Measurements from ENCODE around the gene PALMD. TPM values are rescaled to one million over a fixed set of nuclear protein-coding genes. Genes with fewer than 3 reads are reported as not detected.
A peak's percentile ranks its signal among the peaks of the same experiment; 100 is the strongest.

The PALMD gene
- total RNA-seq, 4 donors from 2014 or later: 27.1 to 39.2 (median 31.3) TPM

GRCh38 chr1:99644279-99645004 is 1.5 kb upstream of the PALMD start:
- intact Hi-C loops (cut with DNase I): no loop called here
- no peak for DNase-seq
- H3K4me3 ChIP-seq: peak overlapping the region in 1 of 4 donors; percentile 3
- no peaks in the 10 kb centered on the region for H3K9me3 ChIP-seq
- peaks cover 3 to 47% (median 8%) of the 10 kb centered on the region in 3 donors for H3K4me1 ChIP-seq
- peak overlapping the region; percentile 84 to 91 (median 90) for H3K27ac ChIP-seq
- no peaks in the 10 kb centered on the region for H3K27me3 ChIP-seq
- no peaks in the 10 kb centered on the region for H3K36me3 ChIP-seq
- 29 to 70% methylated on average over 2 of the region's 2 CpGs for WGBS, 2 donors
- TF ChIP-seq POLR2A (IDR thresholded peaks at IDR 0.05): no peak
- no peak for TF ChIP-seq CTCF (IDR thresholded peaks at IDR 0.05)

DNA sequence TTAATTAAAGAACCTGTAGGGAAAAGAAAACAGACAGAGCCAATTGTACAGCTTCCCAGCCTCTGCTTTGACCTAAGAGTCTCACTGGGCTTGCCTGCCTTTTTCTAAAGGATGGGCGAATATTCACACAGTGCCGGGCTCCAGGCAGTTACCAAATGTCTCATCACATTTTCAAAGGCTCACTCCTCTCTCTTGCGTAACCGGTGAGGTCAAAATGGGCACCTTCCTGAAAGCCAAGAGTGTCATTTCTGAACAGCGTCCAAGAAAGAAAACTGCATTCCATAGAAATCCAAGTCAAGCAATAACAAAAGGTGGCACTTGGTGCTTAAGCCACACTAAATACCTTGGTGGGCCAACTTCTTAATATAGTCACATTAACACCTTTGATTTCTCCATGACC is 710 bp upstream of the PALMD start:
- H3K27me3 ChIP-seq: no peaks in the 10 kb centered on the region
- peaks cover 4 to 55% (median 8%) of the 10 kb centered on the region in 3 donors for H3K4me1 ChIP-seq
- no peaks in the 10 kb centered on the region for H3K9me3 ChIP-seq
- DNase-seq: no peak
- H3K4me3 ChIP-seq: peak overlapping the region; percentile 54 to 63 (median 56)
- 16 to 46% methylated on average over 5 of the region's 5 CpGs for WGBS, 2 donors
- intact Hi-C loops (cut with DNase I): no loop called here
- H3K36me3 ChIP-seq: no peaks in the 10 kb centered on the region
- H3K27ac ChIP-seq: peak overlapping the region; percentile 84 to 91 (median 90)
- TF ChIP-seq CTCF (IDR thresholded peaks at IDR 0.05): no peak
- no peak for TF ChIP-seq POLR2A (IDR thresholded peaks at IDR 0.05)

GRCh38 chr1:99646868-99647267 is 955 bp downstream of the PALMD start:
- H3K9me3 ChIP-seq: no peaks in the 10 kb centered on the region
- DNase-seq: no peak
- peak overlapping the region; percentile 84 to 91 (median 88) for H3K27ac ChIP-seq
- 21 to 24% methylated on average over 5 of the region's 5 CpGs for WGBS, 2 donors
- TF ChIP-seq CTCF (IDR thresholded peaks at IDR 0.05) (no peak), POLR2A (IDR thresholded peaks at IDR 0.05) (no peak)
- intact Hi-C loops (cut with DNase I): no loop called here
- no peaks in the 10 kb centered on the region for H3K36me3 ChIP-seq
- H3K4me3 ChIP-seq: peak overlapping the region; percentile 54 to 63 (median 56)
- no peaks in the 10 kb centered on the region for H3K27me3 ChIP-seq
- H3K4me1 ChIP-seq: peaks cover 9 to 72% (median 12%) of the 10 kb centered on the region in 3 donors

GRCh38 chr1:99647490-99647889 is 1.6 kb downstream of the PALMD start:
- WGBS, 2 donors: 17 to 27% methylated on average over 4 of the region's 4 CpGs
- Histone ChIP-seq H3K4me3 (peak overlapping the region; percentile 54 to 63 (median 56)), H3K4me1 (peaks cover 9 to 78% (median 14%) of the 10 kb centered on the region in 3 donors), H3K36me3 (no peaks in the 10 kb centered on the region), H3K27ac (peak overlapping the region; percentile 84 to 91 (median 88)), H3K9me3 (no peaks in the 10 kb centered on the region), H3K27me3 (no peaks in the 10 kb centered on the region)
- no peak for DNase-seq
- TF ChIP-seq POLR2A (IDR thresholded peaks at IDR 0.05): no peak
- no peak for TF ChIP-seq CTCF (IDR thresholded peaks at IDR 0.05)
- intact Hi-C loops (cut with DNase I): no loop called here

GRCh38 chr1:99648107-99648506 is 2.2 kb downstream of the PALMD start:
- peak in 1 of 6 experiments; percentile 54 for TF ChIP-seq CTCF (IDR thresholded peaks at IDR 0.05)
- TF ChIP-seq POLR2A (IDR thresholded peaks at IDR 0.05): peak in 1 of 4 donors; percentile 6
- Histone ChIP-seq H3K9me3 (no peaks in the 10 kb centered on the region), H3K27me3 (no peaks in the 10 kb centered on the region), H3K4me3 (peak overlapping the region; percentile 54 to 63 (median 56)), H3K36me3 (no peaks in the 10 kb centered on the region), H3K27ac (peak overlapping the region; percentile 84 to 91 (median 88)), H3K4me1 (peaks cover 9 to 83% (median 14%) of the 10 kb centered on the region in 3 donors)
- intact Hi-C loops (cut with DNase I): no loop called here
- DNase-seq: no peak
- WGBS, 2 donors: 17 to 20% methylated on average over 4 of the region's 4 CpGs
